ENCODE measurements around the gene MYOC.

- TF ChIP-seq CTCF (IDR thresholded peaks at IDR 0.05) (no peak), EP300 (IDR thresholded peaks at IDR 0.05) (no peak), POLR2A (IDR thresholded peaks at IDR 0.05) (no peak)
These were observed 41.2 kb downstream of the MYOC start for GRCh38 chr1:171611306-171611705.

Data from tibial nerve (tissue), 4 donors.